A549 treated with AZD2906 at 1 μM for 4 hours (cell line): ENCODE results near the gene GPRASP2. TPM values are rescaled to one million over a fixed set of nuclear protein-coding genes. Genes with fewer than 3 reads are reported as not detected.

Experiments used
- total RNA-seq: library from RNA; stranded (reverse); fragments of 200-300 nt; extraction: Qiagen RNA extraction; gene quantifications from 5 replicates; pipeline ENCODE4 v1.2.3, GENCODE V29; 2022

GPRASP2 gene
- total RNA-seq, result 4.7 to 8.5 TPM (median 5.7 TPM) in 5 replicates

GRCh38 chrX:102712216-102712966 lies at the start of gene GPRASP2:
Gene GPRASP2 (plus strand): TSS chrX:102712448. CDS start chrX:102714870, 2,422 bp downstream.

DNA sequence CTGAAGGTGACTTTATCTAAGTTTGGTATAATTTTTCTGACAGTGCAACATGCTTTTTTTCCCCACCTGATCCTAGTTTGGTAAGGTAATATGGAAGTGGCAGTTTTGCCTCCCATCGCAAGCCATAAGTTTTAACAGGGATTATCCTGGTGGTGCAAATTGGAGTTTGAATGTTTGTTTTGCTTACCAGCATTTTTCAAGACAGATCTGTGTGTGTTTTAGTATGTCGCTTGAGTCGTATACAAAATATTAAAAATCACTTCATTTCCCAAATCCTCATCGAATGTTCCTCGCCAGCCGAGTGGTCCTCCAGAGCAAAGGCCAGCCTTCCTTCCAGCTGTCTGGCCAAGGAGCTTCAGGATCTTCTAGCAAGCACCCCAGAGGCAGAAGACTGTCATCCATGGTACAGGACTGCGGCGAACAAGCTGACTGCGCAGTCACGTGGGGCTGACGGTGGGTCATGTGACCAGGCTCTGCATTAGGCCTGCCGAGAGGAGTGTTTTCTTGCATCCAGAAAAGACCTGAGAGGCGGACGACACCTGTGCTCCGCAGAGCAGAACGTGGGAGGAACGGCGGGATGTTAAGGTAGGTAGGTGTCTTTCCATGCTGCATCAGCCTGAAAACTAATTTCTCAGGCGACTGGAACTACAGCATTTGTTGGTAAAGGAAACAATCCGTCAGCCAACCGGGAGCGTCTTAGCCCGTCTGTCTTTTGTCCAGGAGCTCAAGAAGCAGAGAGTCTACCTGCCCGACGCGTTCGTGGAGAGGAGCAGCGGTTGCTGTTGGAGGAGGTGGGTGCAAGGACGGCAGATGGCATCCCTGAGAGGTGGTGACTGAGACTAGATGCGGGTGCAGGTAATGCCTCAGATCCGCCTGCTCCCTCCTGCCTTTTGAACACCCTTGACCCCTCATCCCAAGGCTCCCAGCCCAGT lies 8.3 kb downstream of the GPRASP2 start, which contains the start of gene GPRASP3:
Gene GPRASP3 (plus strand): TSS at position 507 of the 932 bp plus-strand sequence. CDS start 28,253 bp downstream, outside the sequence.

Other genes with a start within 250 kb of the GPRASP2 start
- gene TCP11X2, start 240.6 kb upstream of the GPRASP2 start, total RNA-seq, result not detected in 5 replicates
- gene TMSB15A, start 195.7 kb upstream of the GPRASP2 start, total RNA-seq, result 0.33 to 0.81 TPM (median 0.56 TPM) in 5 replicates
- gene ARMCX5, start 112.9 kb upstream of the GPRASP2 start, total RNA-seq, result 8.1 to 13.3 TPM (median 9.2 TPM) in 5 replicates
- gene GPRASP1, start 61.0 kb upstream of the GPRASP2 start, total RNA-seq, result 0.24 to 0.30 TPM (median 0.25 TPM) in 5 replicates
- 2.6 to 3.9 TPM (median 3.1 TPM) in 5 replicates for gene GPRASP3, start 8.3 kb downstream of the GPRASP2 start, total RNA-seq
- gene RAB40AL, start 224.8 kb downstream of the GPRASP2 start, total RNA-seq, result 0.11 to 0.18 TPM (median 0.13 TPM) in 5 replicates